Stimulated activated CD8-positive, alpha-beta memory T cell treated with anti-CD3 and anti-CD28 coated beads, Interleukin-12 subunit alpha, Interleukin-12 subunit beta, amount 100 ng/mL, for 24 hours (primary cell): ENCODE measurements around the gene DNMBP.

Experiments
- DNase-seq: peaks from one replicate; pipeline ENCODE4 v3.0.0-alpha.2; 2020; ENCODE audit errors: extremely low read depth

The DNMBP gene

DNA sequence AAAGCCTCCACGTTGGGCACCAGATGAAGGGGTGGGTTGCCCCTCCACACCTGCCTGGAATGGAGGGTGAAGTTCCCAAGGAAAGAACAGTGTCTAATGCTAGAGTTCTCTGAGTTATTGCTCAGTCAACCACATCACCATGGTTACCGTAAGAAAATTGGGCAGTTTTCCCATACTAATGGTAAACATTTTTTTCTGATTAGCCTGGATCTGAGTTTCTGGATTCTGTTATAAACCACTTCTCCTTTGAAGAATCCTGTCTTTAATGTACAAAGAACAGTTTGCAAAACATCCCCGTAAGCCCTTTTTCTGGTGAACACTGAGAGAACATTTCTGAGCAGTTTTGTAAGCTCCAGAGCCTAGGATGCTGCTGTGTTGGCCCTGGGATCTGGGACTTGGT is 181.8 kb downstream of the DNMBP start:
- no peak for DNase-seq
